ENCODE measurements around the gene POC1A. TPM values are rescaled to one million over a fixed set of nuclear protein-coding genes. Genes with fewer than 3 reads are reported as not detected.

POC1A gene
- total RNA-seq, 2 donors from 2014 or later = 2.5 to 5.3 TPM

- Histone ChIP-seq H3K4me1 (replicated peaks) (no peaks in the 10 kb centered on the region), H3K27ac (no peak overlapping the region), H3K27me3 (replicated peaks; ENCODE audit: insufficient read depth) (no peaks in the 10 kb centered on the region), H3K36me3 (no peaks in the 10 kb centered on the region), H3K4me3 (no peak overlapping the region), H3K9me3 (no peaks in the 10 kb centered on the region)
- DNase-seq (ENCODE audit: low spot score) = no peak
- intact Hi-C loops (cut with DNase I) = no loop called here
- WGBS = 92% methylated on average over 14 of the region's 14 CpGs
- TF ChIP-seq POLR2AphosphoS5 (IDR thresholded peaks at IDR 0.05) (no peak), POLR2A (IDR thresholded peaks at IDR 0.05) (no peak), CTCF (IDR thresholded peaks at IDR 0.05) (no peak)
Measured at GRCh38 chr3:52175416-52176179, 21.4 kb upstream of the POC1A start.

GRCh38 chr3:52174896-52175295 lies 20.7 kb upstream of the POC1A start:
- 91% methylated on average over 9 of the region's 9 CpGs for WGBS

GRCh38 chr3:52173101-52173500 lies 18.9 kb upstream of the POC1A start:
- no peak overlapping the region for H3K4me3 ChIP-seq
- WGBS = 93% methylated on average over 1 of the region's 1 CpG
- H3K27me3 ChIP-seq (replicated peaks; ENCODE audit: insufficient read depth) = no peaks in the 10 kb centered on the region
- TF ChIP-seq POLR2AphosphoS5 (IDR thresholded peaks at IDR 0.05) = no peak
- no peak for TF ChIP-seq CTCF (IDR thresholded peaks at IDR 0.05)
- no peak for TF ChIP-seq POLR2A (IDR thresholded peaks at IDR 0.05)
- DNase-seq (ENCODE audit: low spot score) = no peak
- intact Hi-C loops (cut with DNase I) = no loop called here
- no peak overlapping the region for H3K27ac ChIP-seq
- H3K4me1 ChIP-seq (replicated peaks) = no peaks in the 10 kb centered on the region
- H3K36me3 ChIP-seq = no peaks in the 10 kb centered on the region
- no peaks in the 10 kb centered on the region for H3K9me3 ChIP-seq

More at GRCh38 chr3:52174896-52175295, 20.7 kb upstream of the POC1A start:
- TF ChIP-seq POLR2AphosphoS5 (IDR thresholded peaks at IDR 0.05) (no peak), POLR2A (IDR thresholded peaks at IDR 0.05) (no peak), CTCF (IDR thresholded peaks at IDR 0.05) (no peak)
- no peaks in the 10 kb centered on the region for H3K4me1 ChIP-seq (replicated peaks)
- no peaks in the 10 kb centered on the region for H3K27me3 ChIP-seq (replicated peaks; ENCODE audit: insufficient read depth)
- H3K27ac ChIP-seq = no peak overlapping the region
- no peaks in the 10 kb centered on the region for H3K36me3 ChIP-seq
- no peak for DNase-seq (ENCODE audit: low spot score)
- H3K9me3 ChIP-seq = no peaks in the 10 kb centered on the region
- intact Hi-C loops (cut with DNase I) = no loop called here
- H3K4me3 ChIP-seq = no peak overlapping the region

GRCh38 chr3:52172262-52172757 lies 18.1 kb upstream of the POC1A start:
- Histone ChIP-seq H3K27me3 (replicated peaks; ENCODE audit: insufficient read depth) (no peaks in the 10 kb centered on the region), H3K4me3 (no peak overlapping the region), H3K27ac (no peak overlapping the region), H3K9me3 (no peaks in the 10 kb centered on the region), H3K4me1 (replicated peaks) (no peaks in the 10 kb centered on the region), H3K36me3 (no peaks in the 10 kb centered on the region)
- no peak for DNase-seq (ENCODE audit: low spot score)
- WGBS = 98% methylated on average over 5 of the region's 5 CpGs
- intact Hi-C loops (cut with DNase I) = no loop called here
- TF ChIP-seq POLR2A (IDR thresholded peaks at IDR 0.05) (no peak), POLR2AphosphoS5 (IDR thresholded peaks at IDR 0.05) (no peak), CTCF (IDR thresholded peaks at IDR 0.05) (no peak)
